ENCODE measurements around the gene BRF1.

- TF ChIP-seq CTCF (conservative IDR thresholded peaks at IDR 0.05 in 1 of 2, IDR thresholded peaks at IDR 0.05 in 1 of 2; ENCODE audit: low read depth in 1 of 2, low read length in 2 of 2): no peak
- no peak for TF ChIP-seq EZH2 (IDR thresholded peaks at IDR 0.05; ENCODE audit: low read length, missing control alignments)
These were observed 123.7 kb downstream of the BRF1 start for GRCh38 chr14:105177082-105177481.

Data from fibroblast of lung (primary cell).